ENCODE data around the gene PDLIM5. TPM values are rescaled to one million over a fixed set of nuclear protein-coding genes. Genes with fewer than 3 reads are reported as not detected.

Gene PDLIM5
- total and polyA plus RNA-seq, 2 of the 8 experiments (the other 6 are each of a cell fraction or from before 2014, with no cell fraction given) = 37.3 to 62.1 TPM

DNA sequence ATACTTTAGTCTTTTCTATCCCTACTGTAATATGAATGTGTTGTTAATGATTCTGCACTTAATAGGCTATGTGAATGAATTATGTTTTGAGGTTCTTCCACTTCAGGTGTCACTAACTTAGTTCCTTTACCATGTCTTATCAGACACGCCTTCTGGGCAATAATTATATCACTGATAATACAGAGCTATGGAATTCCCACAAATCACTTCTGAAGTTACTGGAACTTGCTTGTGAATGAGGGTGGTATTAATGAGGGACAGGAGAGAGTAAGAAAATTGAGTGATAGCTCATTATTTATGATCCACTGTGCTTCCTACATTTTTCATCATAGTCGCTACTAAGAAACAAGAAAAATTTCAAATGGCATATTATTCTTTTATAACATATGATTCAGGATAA, 130.0 kb downstream of the PDLIM5 start (continued):
- TF ChIP-seq, protein P1, sequence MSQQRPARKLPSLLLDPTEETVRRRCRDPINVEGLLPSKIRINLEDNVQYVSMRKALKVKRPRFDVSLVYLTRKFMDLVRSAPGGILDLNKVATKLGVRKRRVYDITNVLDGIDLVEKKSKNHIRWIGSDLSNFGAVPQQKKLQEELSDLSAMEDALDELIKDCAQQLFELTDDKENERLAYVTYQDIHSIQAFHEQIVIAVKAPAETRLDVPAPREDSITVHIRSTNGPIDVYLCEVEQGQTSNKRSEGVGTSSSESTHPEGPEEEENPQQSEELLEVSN (IDR thresholded peaks at IDR 0.05) = no peak
- TF ChIP-seq RFX5 (IDR thresholded peaks at IDR 0.05; ENCODE audit: borderline replicate concordance, low read depth, low read length) = no peak
- no peak for TF ChIP-seq SP1 (IDR thresholded peaks at IDR 0.05; ENCODE audit: low read depth, low read length)

Data from H1 (cell line).